HCT116 (cell line): Measurements from ENCODE around the gene SLMAP. TPM values are rescaled to one million over a fixed set of nuclear protein-coding genes. Genes with fewer than 3 reads are reported as not detected.

Experiments used
- ATAC-seq: fragments of 200-7000 bp; cut with Tn5 transposase; 2 replicates; pipeline ENCODE4 v1.9.1; 2020; ENCODE audit warnings: mild to moderate bottlenecking, moderate library complexity
- BruUV-seq: library from RNA; stranded (reverse); fragments of 400-500 nt; replicated peaks from 2 replicates; lab custom pipeline; 2021; lab: Mats Ljungman, UMichigan
- CTCF ChIA-PET: fragments of 300-600 bp; sonication (Branson Sonifier 250); formaldehyde crosslinking; loops from one replicate; lab custom pipeline; 2021; ENCODE audit warnings: antibody characterized with exemption; lab: Charles Lee
- POLR2A ChIA-PET: fragments of 300-600, 350-600 bp; sonication (Branson Sonifier 250); formaldehyde crosslinking; loops from one replicate; lab custom pipeline; 2021; ENCODE audit warnings: antibody characterized with exemption; lab: Charles Lee
- RAD21 ChIA-PET, 2 experiments: fragments of 300-600 bp; sonication (Branson Sonifier 250); formaldehyde crosslinking; loops; one replicate each; lab custom pipeline; 2023; ENCODE audit warnings: low total read pairs in 2 of 2; ENCODE audit not compliant: uncharacterized antibody in 2 of 2, unreplicated experiment in 2 of 2, low non-redundant PET in 1 of 2; lab: Charles Lee
- DNase-seq: peaks from one replicate; pipeline ENCODE4 v3.0.0-alpha.2; 2010; ENCODE audit warnings: low read depth, low spot score
- H2AFZ ChIP-seq: fragments of 200-600 bp; shearing (Covaris generic), sonication (generic); 2 replicates; pipeline ENCODE4 v1.6.1; 2017; ENCODE audit warnings: low read depth, mixed run types, mixed read lengths, antibody characterized with exemption, low read length; ENCODE audit not compliant: poor library complexity, severe bottlenecking
- H3K27ac ChIP-seq: 2 replicates; pipeline ENCODE4 v1.5.1; 2012; ENCODE audit warnings: low read depth, low read length
- H3K27me3 ChIP-seq: fragments of 200-600 bp; sonication (generic); 2 replicates; pipeline ENCODE4 v1.6.1; 2016; ENCODE audit warnings: mixed run types, low read length, mixed read lengths; ENCODE audit not compliant: insufficient read depth
- H3K36me3 ChIP-seq, 2 experiments: fragments of 200-500 bp in 1 of 2; fragments of 200-600 bp in 1 of 2; sonication (Bioruptor generic) in 1 of 2; sonication (generic) in 1 of 2; 2 replicates each; pipeline versions ENCODE4 v1.5.1 to v1.6.1; 2014 to 2016; ENCODE audit warnings: low read length in 2 of 2, inconsistent platforms in 1 of 2, mixed read lengths in 1 of 2, mixed run types in 1 of 2; ENCODE audit not compliant: insufficient read depth in 2 of 2, control insufficient read depth in 1 of 2
- H3K4me1 ChIP-seq, 2 experiments: fragments of 200-600 bp in 1 of 2; sonication (generic) in 1 of 2; 2 replicates each; pipeline versions ENCODE4 v1.5.1 to v1.6.1; 2012 to 2017; ENCODE audit warnings: low read length in 2 of 2, inconsistent platforms in 1 of 2, mild to moderate bottlenecking in 1 of 2, mixed read lengths in 1 of 2, mixed run types in 1 of 2, moderate library complexity in 1 of 2; ENCODE audit not compliant: insufficient read depth in 2 of 2, control insufficient read depth in 1 of 2
- H3K4me2 ChIP-seq: fragments of 200-600 bp; sonication (generic); 2 replicates; pipeline ENCODE4 v1.6.1; 2017; ENCODE audit warnings: mixed run types, low read length, mixed read lengths
- H3K4me3 ChIP-seq, 2 experiments: fragments of 200-600 bp in 1 of 2; sonication (generic) in 1 of 2; replicated peaks in 1 of 2; 2 replicates each; pipeline ENCODE4 v1.5.1; 2011 to 2016; ENCODE audit warnings: low read length in 2 of 2, control low read depth in 1 of 2, low read depth in 1 of 2, mild to moderate bottlenecking in 1 of 2, mixed read lengths in 1 of 2, mixed run types in 1 of 2
- H3K79me2 ChIP-seq: fragments of 200-600 bp; sonication (generic); 2 replicates; pipeline ENCODE4 v1.6.1; 2017; ENCODE audit warnings: mild to moderate bottlenecking, mixed run types, low read length, moderate library complexity, mixed read lengths; ENCODE audit not compliant: insufficient read depth
- H3K9ac ChIP-seq: fragments of 200-600 bp; sonication (generic); 2 replicates; pipeline ENCODE4 v1.6.1; 2016; ENCODE audit warnings: low read length, mixed read lengths
- H3K9me2 ChIP-seq: fragments of 200-600 bp; sonication (generic), shearing (Covaris generic); 2 replicates; pipeline ENCODE4 v1.6.1; 2017; ENCODE audit warnings: mixed run types, mild to moderate bottlenecking, moderate library complexity; ENCODE audit not compliant: insufficient read depth
- H3K9me3 ChIP-seq, 2 experiments: fragments of 200-500 bp in 1 of 2; fragments of 200-600 bp in 1 of 2; sonication (Bioruptor generic) in 1 of 2; sonication (generic) in 1 of 2; 2 replicates each; pipeline ENCODE4 v1.6.1; 2014 to 2017; ENCODE audit warnings: low read length in 2 of 2, mixed read lengths in 2 of 2, inconsistent platforms in 1 of 2, low read depth in 1 of 2, mild to moderate bottlenecking in 1 of 2, mixed run types in 1 of 2, moderate library complexity in 1 of 2; ENCODE audit not compliant: control insufficient read depth in 1 of 2, insufficient read depth in 1 of 2
- H4K20me1 ChIP-seq: fragments of 200-600 bp; sonication (generic), shearing (Covaris generic); 2 replicates; pipeline ENCODE4 v1.6.1; 2017; ENCODE audit warnings: mixed run types, mild to moderate bottlenecking, moderate library complexity; ENCODE audit not compliant: insufficient read depth
- CBX3 ChIP-seq: IDR thresholded peaks from 2 replicates; pipeline ENCODE4 v1.6.1; 2012; ENCODE audit warnings: low read depth
- EZH2 ChIP-seq: fragments of 200-600 bp; sonication (generic); IDR thresholded peaks from 2 replicates; pipeline ENCODE4 v1.6.1; 2017; ENCODE audit warnings: antibody characterized with exemption, mixed run types
- FOSL1 ChIP-seq: IDR thresholded peaks from 2 replicates; pipeline ENCODE4 v1.6.1; 2012; ENCODE audit warnings: low read depth
- MAX ChIP-seq: IDR thresholded peaks from 2 replicates; pipeline ENCODE4 v1.6.1; 2012
- POLR2A ChIP-seq: IDR thresholded peaks from 2 replicates; pipeline ENCODE4 v1.7.0; 2011; ENCODE audit warnings: borderline replicate concordance; ENCODE audit not compliant: insufficient read depth, insufficient read length; ENCODE audit errors: extremely low read depth
- POLR2AphosphoS5 ChIP-seq: IDR thresholded peaks from 2 replicates; pipeline ENCODE4 v1.6.1; 2011; ENCODE audit warnings: mild to moderate bottlenecking, low read depth, low read length, moderate library complexity
- SRF ChIP-seq: IDR thresholded peaks from 2 replicates; pipeline ENCODE4 v1.6.1; 2012; ENCODE audit warnings: low read depth
- TCF7L2 ChIP-seq: IDR thresholded peaks from 2 replicates; pipeline ENCODE4 v1.7.0; 2011; ENCODE audit warnings: borderline replicate concordance, inconsistent platforms; ENCODE audit not compliant: insufficient read depth, insufficient read length; ENCODE audit errors: extremely low read depth
- YY1 ChIP-seq: IDR thresholded peaks from 2 replicates; pipeline ENCODE4 v1.6.1; 2011; ENCODE audit warnings: low read length, low read depth, moderate library complexity, mild to moderate bottlenecking; ENCODE audit not compliant: insufficient replicate concordance; ENCODE audit errors: extremely low read depth
- intact Hi-C: fragments of 100-400 bp; cut with micrococcal nuclease; formaldehyde crosslinking; loops from 2 replicates; pipeline ENCODE4 v1.10.0; 2022
- total RNA-seq: library from RNA; stranded (reverse); gene quantifications from one replicate; pipeline ENCODE4 v1.2.1, GENCODE V29; 2021; ENCODE audit not compliant: unreplicated experiment
- TF ChIP-seq, protein P1 (sequence below), 3 experiments: fragments of 200-600 bp in 1 of 3; sonication (generic) in 1 of 3; IDR thresholded peaks in 2 of 3; conservative IDR thresholded peaks in 1 of 3; 2 replicates each; pipeline ENCODE4 v1.5.1; 2012 to 2017; ENCODE audit warnings: low read depth in 2 of 3, low read length in 2 of 3, antibody characterized with exemption in 1 of 3, borderline replicate concordance in 1 of 3, control low read depth in 1 of 3, mild to moderate bottlenecking in 1 of 3, mixed read lengths in 1 of 3, mixed run types in 1 of 3, moderate library complexity in 1 of 3; ENCODE audit not compliant: insufficient read depth in 1 of 3
- TF ChIP-seq, protein P2 (sequence below): IDR thresholded peaks from 2 replicates; pipeline ENCODE4 v1.6.1; 2012
- TF ChIP-seq, protein P3 (sequence below): IDR thresholded peaks from 2 replicates; pipeline ENCODE4 v1.6.1; 2011; ENCODE audit warnings: mild to moderate bottlenecking, low read length, moderate library complexity; ENCODE audit not compliant: insufficient replicate concordance; ENCODE audit errors: extremely low read depth

The SLMAP gene
- total RNA-seq, 1 experiment from 2014 or later: 81.0 TPM

DNA sequence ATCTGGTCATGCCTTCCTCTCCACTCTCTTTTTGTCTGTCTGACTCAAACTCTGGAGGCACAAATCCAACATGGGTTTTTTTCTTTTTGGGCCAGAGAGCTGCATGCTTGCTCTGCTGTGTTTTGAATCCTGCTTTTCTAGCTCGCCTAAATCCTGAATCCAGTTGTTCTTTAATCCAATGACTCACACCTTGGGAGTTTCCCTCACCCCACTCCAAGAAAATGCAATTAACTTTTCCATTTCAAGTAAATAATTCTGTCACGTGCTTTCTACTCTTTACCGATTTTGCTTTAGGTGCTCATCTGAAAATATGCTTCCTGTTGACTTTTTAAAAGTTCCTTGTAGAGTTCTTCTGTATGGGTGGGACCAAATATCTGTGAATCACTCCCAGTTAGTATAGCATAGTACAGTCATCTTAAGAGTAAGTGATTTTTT, 47.6 kb downstream of the SLMAP start (continued):
- TF ChIP-seq FOSL1 (peak; percentile 97), POLR2A (no peak), MAX (peak; percentile 84), EZH2 (no peak), TCF7L2 (peak; percentile 66), POLR2AphosphoS5 (peak; percentile 47; the same call in 1 of the 2 replicates)
- TF ChIP-seq, protein P1, sequence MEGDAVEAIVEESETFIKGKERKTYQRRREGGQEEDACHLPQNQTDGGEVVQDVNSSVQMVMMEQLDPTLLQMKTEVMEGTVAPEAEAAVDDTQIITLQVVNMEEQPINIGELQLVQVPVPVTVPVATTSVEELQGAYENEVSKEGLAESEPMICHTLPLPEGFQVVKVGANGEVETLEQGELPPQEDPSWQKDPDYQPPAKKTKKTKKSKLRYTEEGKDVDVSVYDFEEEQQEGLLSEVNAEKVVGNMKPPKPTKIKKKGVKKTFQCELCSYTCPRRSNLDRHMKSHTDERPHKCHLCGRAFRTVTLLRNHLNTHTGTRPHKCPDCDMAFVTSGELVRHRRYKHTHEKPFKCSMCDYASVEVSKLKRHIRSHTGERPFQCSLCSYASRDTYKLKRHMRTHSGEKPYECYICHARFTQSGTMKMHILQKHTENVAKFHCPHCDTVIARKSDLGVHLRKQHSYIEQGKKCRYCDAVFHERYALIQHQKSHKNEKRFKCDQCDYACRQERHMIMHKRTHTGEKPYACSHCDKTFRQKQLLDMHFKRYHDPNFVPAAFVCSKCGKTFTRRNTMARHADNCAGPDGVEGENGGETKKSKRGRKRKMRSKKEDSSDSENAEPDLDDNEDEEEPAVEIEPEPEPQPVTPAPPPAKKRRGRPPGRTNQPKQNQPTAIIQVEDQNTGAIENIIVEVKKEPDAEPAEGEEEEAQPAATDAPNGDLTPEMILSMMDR (IDR thresholded peaks at IDR 0.05 in 2 of 3, conservative IDR thresholded peaks at IDR 0.05 in 1 of 3; ENCODE audit: borderline replicate concordance in 1 of 3, insufficient read depth in 1 of 3, low read depth in 2 of 3, low read length in 2 of 3): no peak
- TF ChIP-seq, all 23 proteins: peak for 14

DNA sequence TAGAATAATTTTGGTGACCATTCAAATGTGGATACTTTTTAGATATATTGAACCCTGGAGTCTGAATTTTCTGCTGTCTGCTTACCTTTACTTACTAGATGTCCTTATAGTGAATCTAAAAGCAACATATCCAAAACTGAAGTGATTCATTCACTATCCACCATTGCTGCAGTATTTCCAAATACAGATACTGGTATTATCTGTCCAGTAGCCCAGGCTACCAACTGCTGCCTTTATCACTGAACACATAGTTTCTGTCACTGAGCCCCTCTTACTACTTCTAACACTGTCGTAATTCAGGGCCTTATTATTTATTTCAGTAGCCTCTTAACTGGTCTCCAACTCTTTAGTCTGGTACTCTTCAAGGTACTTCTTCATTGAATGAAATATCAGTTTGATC, 49.2 kb downstream of the SLMAP start:
- POLR2A ChIA-PET: interaction anchor here (0.7 to 1.2 kb wide), 2 partner anchors 11 to 721 kb away, joined by 3 read pairs; no protein-coding TSS in a partner anchor
- TF ChIP-seq, protein P2, sequence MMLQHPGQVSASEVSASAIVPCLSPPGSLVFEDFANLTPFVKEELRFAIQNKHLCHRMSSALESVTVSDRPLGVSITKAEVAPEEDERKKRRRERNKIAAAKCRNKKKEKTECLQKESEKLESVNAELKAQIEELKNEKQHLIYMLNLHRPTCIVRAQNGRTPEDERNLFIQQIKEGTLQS: no peak
- TF ChIP-seq SRF (no peak), YY1 (no peak), CBX3 (no peak)
- TF ChIP-seq, protein P3, sequence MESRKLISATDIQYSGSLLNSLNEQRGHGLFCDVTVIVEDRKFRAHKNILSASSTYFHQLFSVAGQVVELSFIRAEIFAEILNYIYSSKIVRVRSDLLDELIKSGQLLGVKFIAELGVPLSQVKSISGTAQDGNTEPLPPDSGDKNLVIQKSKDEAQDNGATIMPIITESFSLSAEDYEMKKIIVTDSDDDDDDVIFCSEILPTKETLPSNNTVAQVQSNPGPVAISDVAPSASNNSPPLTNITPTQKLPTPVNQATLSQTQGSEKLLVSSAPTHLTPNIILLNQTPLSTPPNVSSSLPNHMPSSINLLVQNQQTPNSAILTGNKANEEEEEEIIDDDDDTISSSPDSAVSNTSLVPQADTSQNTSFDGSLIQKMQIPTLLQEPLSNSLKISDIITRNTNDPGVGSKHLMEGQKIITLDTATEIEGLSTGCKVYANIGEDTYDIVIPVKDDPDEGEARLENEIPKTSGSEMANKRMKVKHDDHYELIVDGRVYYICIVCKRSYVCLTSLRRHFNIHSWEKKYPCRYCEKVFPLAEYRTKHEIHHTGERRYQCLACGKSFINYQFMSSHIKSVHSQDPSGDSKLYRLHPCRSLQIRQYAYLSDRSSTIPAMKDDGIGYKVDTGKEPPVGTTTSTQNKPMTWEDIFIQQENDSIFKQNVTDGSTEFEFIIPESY: no peak
- TF ChIP-seq, protein P1 (IDR thresholded peaks at IDR 0.05 in 2 of 3, conservative IDR thresholded peaks at IDR 0.05 in 1 of 3; ENCODE audit: borderline replicate concordance in 1 of 3, insufficient read depth in 1 of 3, low read depth in 2 of 3, low read length in 2 of 3): no peak

More for the DNA sequence above, 49.2 kb downstream of the SLMAP start:
- Histone ChIP-seq H3K4me1 (peaks cover 49 to 66% of the 10 kb centered on the region in 2 experiments), H3K27ac (peak overlapping the region; percentile 77; the same call in 1 of the 2 replicates), H3K4me3 (peak overlapping the region in 1 of 2 experiments; percentile 25; a peak in 2 of 4 replicates), H3K4me2 (peak overlapping the region; percentile 69), H4K20me1 (no peaks in the 10 kb centered on the region), H3K9me3 (no peaks in the 10 kb centered on the region), H2AFZ (no peak overlapping the region), H3K27me3 (no peaks in the 10 kb centered on the region), H3K9me2 (no peaks in the 10 kb centered on the region), H3K36me3 (no peaks in the 10 kb centered on the region), H3K79me2 (peaks cover 96% of the 10 kb centered on the region), H3K9ac (peak overlapping the region; percentile 40)
- ATAC-seq (peak; percentile 24), DNase-seq (no peak)
- RAD21 ChIA-PET: interaction anchor here (0.5 kb wide), 2 partner anchors 50 to 355 kb away, joined by 3 read pairs; no protein-coding TSS in a partner anchor
- BruUV-seq: TSS peak; percentile 88
- CTCF ChIA-PET: no interaction called here
- intact Hi-C loops: loop anchor here (1.0 to 2.0 kb wide), 2 partner anchors 48 to 208 kb away; partner anchors contain the start of genes ARF4 and SLMAP
